HL-60 (cell line): ENCODE results near the gene HIVEP1.
A peak's percentile ranks its signal among the peaks of the same experiment; 100 is the strongest.

Source experiments
- DNase-seq, 2 experiments: peaks; one replicate each; pipeline ENCODE4 v3.0.0-alpha.2; 2010 to 2020; ENCODE audit warnings: low read depth in 1 of 2, low spot score in 1 of 2
- H3K27ac ChIP-seq: fragments of 250-450 bp; sonication (Bioruptor Pico); replicated peaks from 2 replicates; pipeline ENCODE4 v1.5.1; 2020; ENCODE audit warnings: mild to moderate bottlenecking, moderate library complexity
- H3K27me3 ChIP-seq: fragments of 250-450 bp; sonication (Bioruptor Pico); 2 replicates; pipeline ENCODE4 v1.5.1; 2021; ENCODE audit warnings: mild to moderate bottlenecking, moderate library complexity; ENCODE audit not compliant: insufficient read depth, poor library complexity, severe bottlenecking
- H3K4me3 ChIP-seq: replicated peaks from 2 replicates; pipeline ENCODE4 v1.5.1; 2011; ENCODE audit warnings: mild to moderate bottlenecking, control low read depth, low read length; ENCODE audit not compliant: insufficient read depth
- GABPA ChIP-seq: IDR thresholded peaks from 2 replicates; pipeline ENCODE4 v1.6.1; 2012; ENCODE audit warnings: low read depth
- POLR2AphosphoS5 ChIP-seq: IDR thresholded peaks from 2 replicates; pipeline ENCODE4 v1.6.1; 2012; ENCODE audit warnings: low read depth
- SPI1 ChIP-seq: IDR thresholded peaks from 2 replicates; pipeline ENCODE4 v1.6.1; 2012; ENCODE audit warnings: low read depth, mild to moderate bottlenecking, borderline replicate concordance
- TF ChIP-seq, protein P1 (sequence below): IDR thresholded peaks from one replicate; pipeline ENCODE4 v1.5.1; 2011; ENCODE audit warnings: low read length, control low read depth, inconsistent platforms; ENCODE audit not compliant: insufficient read depth
- TF ChIP-seq, protein P2 (sequence below): IDR thresholded peaks from 2 replicates; pipeline ENCODE4 v1.6.1; 2012; ENCODE audit warnings: low read depth; ENCODE audit not compliant: insufficient replicate concordance

Gene HIVEP1

GRCh38 chr6:12163744-12164507 lies 151.8 kb downstream of the HIVEP1 start:
- H3K27me3 ChIP-seq = no peaks in the 10 kb centered on the region
- TF ChIP-seq, protein P1, sequence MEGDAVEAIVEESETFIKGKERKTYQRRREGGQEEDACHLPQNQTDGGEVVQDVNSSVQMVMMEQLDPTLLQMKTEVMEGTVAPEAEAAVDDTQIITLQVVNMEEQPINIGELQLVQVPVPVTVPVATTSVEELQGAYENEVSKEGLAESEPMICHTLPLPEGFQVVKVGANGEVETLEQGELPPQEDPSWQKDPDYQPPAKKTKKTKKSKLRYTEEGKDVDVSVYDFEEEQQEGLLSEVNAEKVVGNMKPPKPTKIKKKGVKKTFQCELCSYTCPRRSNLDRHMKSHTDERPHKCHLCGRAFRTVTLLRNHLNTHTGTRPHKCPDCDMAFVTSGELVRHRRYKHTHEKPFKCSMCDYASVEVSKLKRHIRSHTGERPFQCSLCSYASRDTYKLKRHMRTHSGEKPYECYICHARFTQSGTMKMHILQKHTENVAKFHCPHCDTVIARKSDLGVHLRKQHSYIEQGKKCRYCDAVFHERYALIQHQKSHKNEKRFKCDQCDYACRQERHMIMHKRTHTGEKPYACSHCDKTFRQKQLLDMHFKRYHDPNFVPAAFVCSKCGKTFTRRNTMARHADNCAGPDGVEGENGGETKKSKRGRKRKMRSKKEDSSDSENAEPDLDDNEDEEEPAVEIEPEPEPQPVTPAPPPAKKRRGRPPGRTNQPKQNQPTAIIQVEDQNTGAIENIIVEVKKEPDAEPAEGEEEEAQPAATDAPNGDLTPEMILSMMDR = no peak
- TF ChIP-seq SPI1 (no peak), POLR2AphosphoS5 (no peak), GABPA (no peak)
- TF ChIP-seq, protein P2, sequence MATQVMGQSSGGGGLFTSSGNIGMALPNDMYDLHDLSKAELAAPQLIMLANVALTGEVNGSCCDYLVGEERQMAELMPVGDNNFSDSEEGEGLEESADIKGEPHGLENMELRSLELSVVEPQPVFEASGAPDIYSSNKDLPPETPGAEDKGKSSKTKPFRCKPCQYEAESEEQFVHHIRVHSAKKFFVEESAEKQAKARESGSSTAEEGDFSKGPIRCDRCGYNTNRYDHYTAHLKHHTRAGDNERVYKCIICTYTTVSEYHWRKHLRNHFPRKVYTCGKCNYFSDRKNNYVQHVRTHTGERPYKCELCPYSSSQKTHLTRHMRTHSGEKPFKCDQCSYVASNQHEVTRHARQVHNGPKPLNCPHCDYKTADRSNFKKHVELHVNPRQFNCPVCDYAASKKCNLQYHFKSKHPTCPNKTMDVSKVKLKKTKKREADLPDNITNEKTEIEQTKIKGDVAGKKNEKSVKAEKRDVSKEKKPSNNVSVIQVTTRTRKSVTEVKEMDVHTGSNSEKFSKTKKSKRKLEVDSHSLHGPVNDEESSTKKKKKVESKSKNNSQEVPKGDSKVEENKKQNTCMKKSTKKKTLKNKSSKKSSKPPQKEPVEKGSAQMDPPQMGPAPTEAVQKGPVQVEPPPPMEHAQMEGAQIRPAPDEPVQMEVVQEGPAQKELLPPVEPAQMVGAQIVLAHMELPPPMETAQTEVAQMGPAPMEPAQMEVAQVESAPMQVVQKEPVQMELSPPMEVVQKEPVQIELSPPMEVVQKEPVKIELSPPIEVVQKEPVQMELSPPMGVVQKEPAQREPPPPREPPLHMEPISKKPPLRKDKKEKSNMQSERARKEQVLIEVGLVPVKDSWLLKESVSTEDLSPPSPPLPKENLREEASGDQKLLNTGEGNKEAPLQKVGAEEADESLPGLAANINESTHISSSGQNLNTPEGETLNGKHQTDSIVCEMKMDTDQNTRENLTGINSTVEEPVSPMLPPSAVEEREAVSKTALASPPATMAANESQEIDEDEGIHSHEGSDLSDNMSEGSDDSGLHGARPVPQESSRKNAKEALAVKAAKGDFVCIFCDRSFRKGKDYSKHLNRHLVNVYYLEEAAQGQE = no peak
- no peak for DNase-seq
- H3K27ac ChIP-seq = no peak overlapping the region
- H3K4me3 ChIP-seq = no peak overlapping the region

DNA sequence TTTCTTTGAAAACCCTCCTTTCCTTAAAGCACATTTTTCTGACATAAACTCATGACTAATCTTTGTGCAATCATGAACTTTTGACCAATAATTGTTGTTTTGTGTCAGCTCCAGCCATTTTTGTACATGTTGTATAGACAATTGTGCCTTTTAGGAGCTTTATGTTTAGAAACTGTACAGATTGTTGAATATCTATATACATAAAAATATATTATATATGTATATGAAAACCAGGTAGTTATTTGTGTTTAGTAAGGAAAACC lies 152.3 kb downstream of the HIVEP1 start:
- DNase-seq = no peak
- H3K4me3 ChIP-seq = no peak overlapping the region
- H3K27ac ChIP-seq = no peak overlapping the region
- no peaks in the 10 kb centered on the region for H3K27me3 ChIP-seq
- TF ChIP-seq, protein P2 = no peak
- no peak for TF ChIP-seq GABPA
- no peak for TF ChIP-seq POLR2AphosphoS5
- TF ChIP-seq, protein P1 = no peak
- TF ChIP-seq SPI1 = no peak

DNA sequence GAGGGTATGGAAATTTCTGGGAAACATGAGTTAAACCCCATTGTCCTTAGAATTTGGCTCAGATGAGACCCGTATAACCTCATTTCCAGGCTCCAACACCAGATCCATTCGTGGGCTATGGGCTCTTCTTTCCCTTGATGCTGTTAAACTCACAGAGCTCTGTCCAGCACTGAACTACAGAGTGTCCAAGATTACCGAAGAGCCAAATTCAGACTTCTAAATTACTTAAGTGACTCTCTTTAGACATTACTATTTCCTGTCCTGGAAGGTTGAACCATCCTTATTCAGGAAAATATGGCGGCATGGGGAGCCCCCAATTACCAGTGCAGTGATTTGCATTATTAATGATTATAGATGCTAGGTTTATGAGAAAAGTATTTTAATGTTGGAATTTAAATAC lies 153.2 kb downstream of the HIVEP1 start:
- TF ChIP-seq, protein P2 = peak; percentile 58
- TF ChIP-seq, protein P1 = no peak
- no peak for TF ChIP-seq GABPA
- no peak for TF ChIP-seq SPI1
- no peaks in the 10 kb centered on the region for H3K27me3 ChIP-seq
- no peak overlapping the region for H3K27ac ChIP-seq
- DNase-seq = no peak
- no peak overlapping the region for H3K4me3 ChIP-seq
